GM12864 (cell line): ENCODE data around the gene MRGPRX3.

Experiments used
- DNase-seq: peaks from one replicate; pipeline ENCODE4 v3.0.0-alpha.2; 2011; ENCODE audit warnings: low read depth
- H3K4me3 ChIP-seq: 2 replicates; pipeline ENCODE4 v1.5.1; 2011; ENCODE audit warnings: mild to moderate bottlenecking, low read depth, low read length, control low read depth
- CTCF ChIP-seq: IDR thresholded peaks from 2 replicates; pipeline ENCODE4 v1.5.1; 2011; ENCODE audit warnings: low read depth, mild to moderate bottlenecking, moderate library complexity, low read length, control low read depth, inconsistent platforms; ENCODE audit errors: missing control alignments

The MRGPRX3 gene

GRCh38 chr11:18132341-18132740, at the start of gene MRGPRX3:
Gene MRGPRX3 (plus strand): TSS chr11:18132571. CDS start chr11:18137203, 4,632 bp downstream.
- no peak within 1 kb of the TSS for H3K4me3 ChIP-seq
- no peak for DNase-seq
- no peak for TF ChIP-seq CTCF

GRCh38 chr11:18088366-18088765, 44.0 kb upstream of the MRGPRX3 start:
- DNase-seq: no peak
- TF ChIP-seq CTCF: no peak
- no peak overlapping the region for H3K4me3 ChIP-seq

GRCh38 chr11:18088966-18089365, 43.4 kb upstream of the MRGPRX3 start:
- DNase-seq: no peak
- TF ChIP-seq CTCF: no peak
- no peak overlapping the region for H3K4me3 ChIP-seq

GRCh38 chr11:18091731-18092130, 40.6 kb upstream of the MRGPRX3 start:
- no peak overlapping the region for H3K4me3 ChIP-seq
- TF ChIP-seq CTCF: no peak
- no peak for DNase-seq

GRCh38 chr11:18093959-18094358, 38.4 kb upstream of the MRGPRX3 start:
- H3K4me3 ChIP-seq: no peak overlapping the region
- DNase-seq: no peak
- TF ChIP-seq CTCF: no peak

GRCh38 chr11:18100926-18101656, 31.3 kb upstream of the MRGPRX3 start:
- no peak overlapping the region for H3K4me3 ChIP-seq
- no peak for DNase-seq
- TF ChIP-seq CTCF: no peak
